Cerebellar cortex (tissue), 1 donor: ENCODE results near the gene CCSAP.
"Not testable (repeated sequence)": the region's sequence is repeated elsewhere in the genome, so short reads cannot be mapped to it uniquely, and the experiment has no call there.

Experiments
- DNase-seq: peaks from one replicate; pipeline ENCODE4 v3.0.0-alpha.2; 2015; ENCODE audit warnings: low spot score

Gene CCSAP

GRCh38 chr1:229364207-229365065 is 21.6 kb upstream of the CCSAP start:
- DNase-seq: peak; percentile 89

- peak; percentile 91 for DNase-seq
Observed at GRCh38 chr1:229363723-229364122, 20.9 kb upstream of the CCSAP start.

- DNase-seq: no peak
Observed at GRCh38 chr1:229360420-229360819, 17.6 kb upstream of the CCSAP start.

- no peak for DNase-seq
Observed at GRCh38 chr1:229355661-229356060, 12.8 kb upstream of the CCSAP start.

- no peak for DNase-seq
Observed at GRCh38 chr1:229354226-229354625, 11.4 kb upstream of the CCSAP start.

GRCh38 chr1:229352975-229353374 is 10.1 kb upstream of the CCSAP start:
- no peak for DNase-seq

- no peak for DNase-seq
Observed at GRCh38 chr1:229349463-229350385, 6.9 kb upstream of the CCSAP start.

- no peak for DNase-seq
Observed at GRCh38 chr1:229347528-229347927, 4.7 kb upstream of the CCSAP start.

GRCh38 chr1:229344937-229345684 is 2.3 kb upstream of the CCSAP start:
- DNase-seq: no peak

GRCh38 chr1:229344139-229344538 is 1.3 kb upstream of the CCSAP start:
- DNase-seq: no peak

- DNase-seq: peak; percentile 82
Observed at GRCh38 chr1:229341774-229342655, 832 bp downstream of the CCSAP start.

GRCh38 chr1:229340496-229340895 is 2.4 kb downstream of the CCSAP start:
- DNase-seq: peak; percentile 83

- DNase-seq: peak; percentile 28
Observed at GRCh38 chr1:229339520-229339919, 3.3 kb downstream of the CCSAP start.

GRCh38 chr1:229339086-229339485 is 3.8 kb downstream of the CCSAP start:
- DNase-seq: no peak

- DNase-seq: peak; percentile 30
Observed at GRCh38 chr1:229336345-229336744, 6.5 kb downstream of the CCSAP start.

- no peak for DNase-seq
Observed at GRCh38 chr1:229334716-229335115, 8.1 kb downstream of the CCSAP start.

- no peak for DNase-seq
Observed at GRCh38 chr1:229334269-229334668, 8.6 kb downstream of the CCSAP start.

- no peak for DNase-seq
Observed at GRCh38 chr1:229328598-229329362, 14.1 kb downstream of the CCSAP start.

GRCh38 chr1:229327765-229328164 is 15.1 kb downstream of the CCSAP start:
- DNase-seq: not testable (repeated sequence)

GRCh38 chr1:229326601-229327000 is 16.2 kb downstream of the CCSAP start:
- DNase-seq: no peak
